C4-2B (cell line): ENCODE results near the gene ASCC3.
A peak's percentile ranks its signal among the peaks of the same experiment; 100 is the strongest.

Experiments used
- H3K27ac ChIP-seq: fragments of 450-650 bp; 2 replicates; pipeline ENCODE4 v1.5.1; 2017
- ZFX ChIP-seq: fragments of 450-650 bp; IDR thresholded peaks from 2 replicates; pipeline ENCODE4 v1.6.1; 2017
- TF ChIP-seq, protein P1 (sequence below): fragments of 450-650 bp; conservative IDR thresholded peaks from 2 replicates; pipeline ENCODE4 v1.5.1; 2017; ENCODE audit warnings: mild to moderate bottlenecking

ASCC3 gene

DNA sequence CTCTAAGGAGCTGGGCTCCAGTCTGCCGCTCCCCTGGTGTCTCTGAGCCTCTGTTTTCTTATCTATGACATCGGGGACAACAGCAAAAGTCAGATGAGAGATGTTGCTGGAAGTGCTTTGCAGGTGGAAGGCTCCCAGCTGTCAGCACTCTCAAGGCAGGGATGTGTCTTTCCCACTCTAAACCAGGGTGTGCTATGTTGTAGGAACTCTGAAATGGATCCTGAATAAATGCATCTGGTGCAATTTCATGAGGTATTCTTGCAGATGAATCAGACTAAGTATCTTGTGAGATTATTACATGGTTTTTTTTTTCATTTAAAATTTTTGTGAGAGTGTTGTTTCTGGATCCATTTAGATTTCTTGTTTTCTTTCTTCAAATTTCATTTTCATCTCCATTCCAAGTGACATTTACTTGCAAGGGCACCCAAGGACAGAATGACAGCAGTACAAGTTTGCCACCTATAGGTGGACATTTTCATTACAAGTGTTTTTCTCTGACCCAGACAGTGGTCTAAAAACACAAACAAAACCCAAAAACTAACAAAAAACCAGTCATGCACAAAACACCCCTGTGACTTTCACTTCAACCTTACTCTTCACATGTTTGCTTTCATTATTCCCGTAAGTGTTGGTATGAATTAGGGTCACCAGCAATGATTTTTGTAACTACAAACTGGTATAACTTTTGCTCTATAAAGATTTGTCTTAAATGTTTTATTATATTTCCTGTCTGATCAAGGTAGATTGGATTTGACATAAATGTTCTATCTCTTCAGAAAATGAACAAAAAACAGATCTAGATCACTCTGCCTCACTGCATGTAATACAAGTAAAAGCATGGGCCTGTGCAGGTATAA, 401.7 kb downstream of the ASCC3 start:
- H3K27ac ChIP-seq: no peak overlapping the region
- TF ChIP-seq, protein P1, sequence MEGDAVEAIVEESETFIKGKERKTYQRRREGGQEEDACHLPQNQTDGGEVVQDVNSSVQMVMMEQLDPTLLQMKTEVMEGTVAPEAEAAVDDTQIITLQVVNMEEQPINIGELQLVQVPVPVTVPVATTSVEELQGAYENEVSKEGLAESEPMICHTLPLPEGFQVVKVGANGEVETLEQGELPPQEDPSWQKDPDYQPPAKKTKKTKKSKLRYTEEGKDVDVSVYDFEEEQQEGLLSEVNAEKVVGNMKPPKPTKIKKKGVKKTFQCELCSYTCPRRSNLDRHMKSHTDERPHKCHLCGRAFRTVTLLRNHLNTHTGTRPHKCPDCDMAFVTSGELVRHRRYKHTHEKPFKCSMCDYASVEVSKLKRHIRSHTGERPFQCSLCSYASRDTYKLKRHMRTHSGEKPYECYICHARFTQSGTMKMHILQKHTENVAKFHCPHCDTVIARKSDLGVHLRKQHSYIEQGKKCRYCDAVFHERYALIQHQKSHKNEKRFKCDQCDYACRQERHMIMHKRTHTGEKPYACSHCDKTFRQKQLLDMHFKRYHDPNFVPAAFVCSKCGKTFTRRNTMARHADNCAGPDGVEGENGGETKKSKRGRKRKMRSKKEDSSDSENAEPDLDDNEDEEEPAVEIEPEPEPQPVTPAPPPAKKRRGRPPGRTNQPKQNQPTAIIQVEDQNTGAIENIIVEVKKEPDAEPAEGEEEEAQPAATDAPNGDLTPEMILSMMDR: peak; percentile 83
- no peak for TF ChIP-seq ZFX

DNA sequence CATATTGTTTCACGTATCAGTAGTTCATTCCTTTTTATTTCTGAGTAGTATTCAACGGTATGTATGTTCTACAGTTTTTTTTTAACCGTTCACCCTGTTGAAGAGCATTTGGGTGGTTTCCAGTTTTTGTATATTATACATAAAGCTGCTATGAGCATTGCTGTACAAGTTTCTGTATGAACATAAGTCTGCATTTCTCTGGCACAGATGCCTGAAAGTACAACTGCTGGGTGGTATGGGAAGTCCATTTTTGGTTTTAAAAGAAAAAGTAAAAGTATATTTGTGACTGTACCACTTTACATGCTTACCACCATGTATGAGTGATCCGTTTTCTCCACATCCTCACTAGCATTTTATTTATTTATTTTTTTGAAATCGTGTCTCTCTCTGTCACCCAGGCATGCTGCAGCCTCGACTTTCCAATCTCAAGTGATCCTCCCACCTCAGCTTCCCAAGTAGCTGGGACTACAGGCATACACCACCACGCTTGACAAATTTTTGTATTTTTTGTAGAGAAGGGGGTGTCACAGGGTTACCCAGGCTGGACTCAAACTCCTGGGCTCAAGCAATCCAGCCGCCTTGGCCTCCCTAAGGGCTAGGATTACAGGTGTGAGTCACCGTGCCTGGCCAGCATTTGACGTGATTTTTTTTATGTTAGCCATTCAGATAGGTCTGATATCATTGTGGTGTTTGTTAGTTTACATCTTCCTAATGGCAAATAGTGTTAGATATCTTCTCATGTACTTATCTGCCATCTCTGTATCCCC, 405.4 kb downstream of the ASCC3 start:
- no peak overlapping the region for H3K27ac ChIP-seq
- TF ChIP-seq ZFX: no peak
- TF ChIP-seq, protein P1: no peak

DNA sequence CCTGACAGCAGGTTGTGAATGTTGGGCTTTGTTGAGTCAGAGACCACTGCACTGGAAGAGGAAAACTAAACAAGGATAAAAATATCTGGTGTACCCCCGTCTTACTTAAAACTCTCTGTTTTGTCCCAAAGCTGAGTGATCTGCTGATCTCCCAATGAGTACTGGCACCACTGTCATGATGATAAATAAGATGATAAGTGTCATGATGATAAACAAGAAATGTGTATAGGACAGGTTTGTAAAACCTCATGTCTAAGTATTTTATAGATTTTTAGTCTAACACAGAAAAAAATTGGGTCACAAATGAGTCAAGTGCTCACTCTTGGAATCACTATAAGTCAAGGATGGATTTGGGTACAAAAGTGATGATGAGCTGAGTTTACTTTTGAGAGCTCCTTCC, 407.9 kb downstream of the ASCC3 start:
- H3K27ac ChIP-seq: no peak overlapping the region
- no peak for TF ChIP-seq ZFX
- TF ChIP-seq, protein P1: no peak

DNA sequence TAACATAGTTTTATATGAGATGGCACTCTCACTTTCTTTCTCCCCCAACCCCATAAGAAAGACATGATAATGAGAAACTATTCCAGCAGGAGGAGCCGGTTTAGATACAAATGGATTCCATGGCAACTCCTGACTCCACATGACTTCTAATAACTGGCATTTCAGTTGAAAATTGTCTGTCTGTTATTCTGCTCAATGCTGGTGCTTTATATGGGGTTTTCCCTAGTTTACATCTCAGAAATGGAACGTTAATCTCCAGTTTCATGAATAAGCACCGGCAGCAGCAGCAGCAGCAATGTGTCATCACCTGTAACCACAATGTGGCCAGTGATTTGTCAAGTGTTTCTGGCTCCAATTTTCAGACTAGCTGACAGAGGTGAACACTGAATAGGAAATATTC, 408.5 kb downstream of the ASCC3 start:
- no peak overlapping the region for H3K27ac ChIP-seq
- TF ChIP-seq ZFX: no peak
- TF ChIP-seq, protein P1: peak; percentile 17

- TF ChIP-seq ZFX: no peak
- TF ChIP-seq, protein P1: no peak
- no peak overlapping the region for H3K27ac ChIP-seq
Observed at GRCh38 chr6:100470422-100471120, 410.6 kb downstream of the ASCC3 start.

GRCh38 chr6:100469101-100469859, 411.8 kb downstream of the ASCC3 start:
- TF ChIP-seq ZFX: no peak
- TF ChIP-seq, protein P1: no peak
- no peak overlapping the region for H3K27ac ChIP-seq
